ENCODE data around the gene USH2A.

Gene USH2A

DNA sequence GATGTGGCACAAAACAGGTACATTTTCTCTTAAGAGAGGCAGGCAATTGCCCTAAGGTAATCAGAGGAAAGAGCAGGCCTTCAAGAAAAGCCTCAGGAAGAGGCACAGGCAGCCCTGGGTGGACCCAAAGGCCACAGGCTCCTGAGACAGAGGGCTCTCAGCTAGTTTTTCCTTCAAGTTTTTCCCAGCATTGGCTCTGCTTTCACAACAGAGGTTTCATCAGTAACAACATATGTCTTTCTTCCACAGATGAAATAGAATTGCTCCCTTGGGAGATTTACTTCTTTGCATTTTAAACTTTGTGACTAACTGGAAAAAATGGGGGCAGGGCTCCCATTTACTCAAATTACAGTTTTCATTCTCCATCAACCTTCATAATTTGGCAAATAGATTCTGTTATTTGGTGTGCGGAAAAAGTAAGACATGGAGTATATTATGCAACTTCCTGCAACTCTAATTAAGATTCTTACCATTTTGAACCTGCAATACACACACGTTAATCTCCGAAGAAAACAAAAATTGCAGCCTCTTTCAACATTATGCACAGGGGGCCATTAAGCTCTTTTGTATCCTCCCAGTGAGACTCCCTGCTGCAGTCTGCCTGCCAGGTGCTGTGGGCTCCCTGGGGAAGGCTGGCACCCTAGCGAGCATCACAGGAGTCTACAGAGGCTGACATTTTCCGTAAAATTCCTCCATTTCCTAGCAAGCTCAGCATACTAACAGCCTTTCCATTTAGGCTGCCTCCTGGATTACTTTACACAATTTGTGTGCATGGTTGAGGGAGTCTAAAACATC, 282.3 kb downstream of the USH2A start:
- H3K4me3 ChIP-seq (ENCODE audit: low read length), result no peak overlapping the region
- TF ChIP-seq ZNF274 (IDR thresholded peaks at IDR 0.05; ENCODE audit: low read depth, low read length), result no peak

DNA sequence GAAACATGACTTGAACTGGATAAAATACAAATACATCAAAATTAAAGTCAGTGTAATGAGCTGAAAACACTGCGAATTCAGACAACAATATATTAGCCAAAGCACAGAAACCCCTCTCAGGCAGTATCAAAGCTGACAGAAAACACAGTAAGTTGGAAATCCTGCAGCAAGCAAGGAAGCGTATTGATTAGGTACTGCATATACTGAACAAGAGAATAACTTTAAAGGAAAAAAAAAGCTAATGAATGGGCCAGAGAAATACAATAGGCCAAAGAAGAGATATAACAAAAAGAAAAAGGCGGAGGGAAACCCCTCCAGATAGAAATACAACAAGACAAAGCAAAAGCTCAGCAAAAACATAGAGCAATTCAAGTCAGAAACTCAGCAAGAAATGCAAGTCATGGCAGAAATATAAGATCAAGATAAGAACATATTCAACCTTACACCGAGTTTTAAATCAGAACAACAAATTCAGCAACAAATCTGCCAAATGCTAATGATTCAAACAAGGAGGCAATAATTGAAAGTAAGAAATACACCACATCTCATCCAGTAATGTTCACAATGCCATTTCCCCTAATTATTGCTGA, 299.0 kb downstream of the USH2A start:
- TF ChIP-seq ZNF274 (IDR thresholded peaks at IDR 0.05; ENCODE audit: low read depth, low read length), result no peak

DNA sequence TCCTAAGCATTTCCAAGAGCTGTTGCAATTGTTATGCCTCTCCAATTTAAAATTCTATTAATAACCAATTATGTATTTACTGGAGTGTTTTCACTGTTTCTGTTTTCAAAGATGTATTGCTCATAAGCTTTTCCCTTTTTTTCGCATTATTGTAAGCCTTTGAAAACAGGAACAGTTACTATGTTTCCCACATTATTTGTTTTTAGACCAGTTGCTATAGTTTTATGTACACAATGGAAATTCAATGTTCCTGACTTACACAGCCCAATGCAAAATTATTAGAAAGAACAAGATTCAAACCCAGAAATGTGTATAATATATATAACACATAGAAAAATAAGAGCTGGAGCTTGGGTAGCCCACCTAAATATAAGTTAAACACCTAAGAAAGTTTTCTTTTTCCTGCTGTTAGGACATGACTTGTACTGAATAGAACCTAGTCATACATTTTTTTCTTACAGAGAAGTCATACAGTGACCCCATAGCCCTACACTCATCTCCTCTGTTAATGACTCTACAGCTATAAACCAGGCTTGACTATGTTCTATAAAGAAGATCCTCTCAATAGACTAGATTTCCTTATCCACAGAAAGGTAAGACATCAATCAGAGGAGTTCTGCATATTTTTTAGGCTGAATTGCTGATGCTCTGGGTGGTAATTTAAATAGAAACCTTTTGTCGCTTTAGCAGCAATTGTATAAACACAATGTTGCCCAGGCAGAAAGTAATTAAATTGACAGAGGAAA, 299.6 kb downstream of the USH2A start:
- no peak overlapping the region for H3K4me3 ChIP-seq (ENCODE audit: low read length)
- TF ChIP-seq ZNF274 (IDR thresholded peaks at IDR 0.05; ENCODE audit: low read depth, low read length), result no peak

More for the DNA sequence above, 299.0 kb downstream of the USH2A start:
- H3K4me3 ChIP-seq (ENCODE audit: low read length), result no peak overlapping the region

DNA sequence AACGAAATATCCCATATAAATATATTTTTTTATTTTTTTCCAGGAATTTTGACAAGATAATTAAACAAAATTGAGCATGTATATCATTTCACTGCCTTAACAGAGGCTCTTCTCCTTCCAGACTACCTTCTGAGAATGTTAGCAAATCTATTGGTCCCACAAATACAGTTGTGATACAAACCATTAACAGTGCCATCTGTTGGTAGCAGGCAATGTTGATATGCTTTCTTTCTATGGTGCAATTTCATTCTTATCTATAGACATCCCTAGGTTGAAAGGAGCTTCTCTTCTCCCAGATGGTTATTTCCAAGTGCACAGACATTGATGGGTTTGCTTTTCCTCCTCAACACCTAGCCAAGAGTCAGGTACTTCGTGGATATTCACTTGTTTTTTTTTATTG, 303.6 kb downstream of the USH2A start:
- no peak for TF ChIP-seq ZNF274 (IDR thresholded peaks at IDR 0.05; ENCODE audit: low read depth, low read length)
- H3K4me3 ChIP-seq (ENCODE audit: low read length), result no peak overlapping the region

DNA sequence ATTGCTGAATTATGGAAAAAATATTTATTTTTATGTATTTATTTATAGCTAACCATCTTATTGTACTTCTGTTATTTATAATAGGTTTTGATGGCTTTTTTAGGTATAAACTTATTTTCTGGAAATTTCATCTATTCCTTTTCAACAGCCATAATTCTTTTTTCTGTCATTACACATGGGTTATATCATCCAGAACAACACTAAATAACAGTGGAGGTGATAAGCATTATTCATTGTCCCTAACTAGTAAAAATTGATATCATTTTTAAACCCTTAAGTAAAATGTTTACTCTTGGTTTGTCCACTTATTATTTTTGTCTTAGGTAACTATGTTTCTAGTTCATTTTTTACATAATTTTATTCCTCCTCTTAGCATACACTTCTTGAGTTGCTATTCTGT, 309.1 kb downstream of the USH2A start:
- H3K4me3 ChIP-seq (ENCODE audit: low read length), result no peak overlapping the region
- TF ChIP-seq ZNF274 (IDR thresholded peaks at IDR 0.05; ENCODE audit: low read depth, low read length), result no peak

DNA sequence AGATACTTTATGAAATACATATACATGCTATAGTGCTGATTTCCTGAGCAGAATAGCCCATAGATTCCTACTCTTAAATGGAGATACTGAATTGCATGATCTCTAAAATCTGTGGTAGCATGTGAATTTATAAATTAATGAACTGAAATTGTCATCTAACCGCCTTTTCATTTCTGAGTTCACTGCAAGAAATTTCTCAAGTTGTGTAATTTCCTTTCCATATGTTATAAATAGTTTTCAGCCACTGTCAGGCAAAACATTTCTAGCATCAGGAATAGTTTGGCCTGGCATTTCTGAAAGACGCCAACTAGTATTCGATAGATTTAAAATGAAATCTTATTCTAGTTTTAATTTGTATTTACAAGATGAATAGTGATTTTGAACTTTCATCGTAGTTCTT, 310.1 kb downstream of the USH2A start:
- no peak for TF ChIP-seq ZNF274 (IDR thresholded peaks at IDR 0.05; ENCODE audit: low read depth, low read length)
- no peak overlapping the region for H3K4me3 ChIP-seq (ENCODE audit: low read length)

DNA sequence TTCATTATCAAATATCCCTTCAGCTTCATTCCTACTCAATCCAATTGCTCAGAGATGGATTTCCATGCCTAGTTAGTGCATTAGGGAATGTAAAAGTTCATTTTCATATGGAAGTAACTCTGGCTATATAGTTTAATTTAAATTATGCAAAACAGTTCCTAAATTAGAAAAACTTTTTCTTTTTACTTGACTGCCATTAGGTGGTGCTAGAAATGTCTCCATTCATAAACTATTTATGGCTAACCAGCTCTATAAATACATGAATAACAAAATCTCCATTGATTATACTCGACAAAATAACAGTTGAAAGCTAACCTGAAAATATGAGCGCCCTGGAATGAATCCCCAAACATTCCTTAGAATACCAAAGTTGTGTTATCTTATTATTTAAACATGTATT, 311.4 kb downstream of the USH2A start:
- no peak for TF ChIP-seq ZNF274 (IDR thresholded peaks at IDR 0.05; ENCODE audit: low read depth, low read length)
- H3K4me3 ChIP-seq (ENCODE audit: low read length), result no peak overlapping the region

DNA sequence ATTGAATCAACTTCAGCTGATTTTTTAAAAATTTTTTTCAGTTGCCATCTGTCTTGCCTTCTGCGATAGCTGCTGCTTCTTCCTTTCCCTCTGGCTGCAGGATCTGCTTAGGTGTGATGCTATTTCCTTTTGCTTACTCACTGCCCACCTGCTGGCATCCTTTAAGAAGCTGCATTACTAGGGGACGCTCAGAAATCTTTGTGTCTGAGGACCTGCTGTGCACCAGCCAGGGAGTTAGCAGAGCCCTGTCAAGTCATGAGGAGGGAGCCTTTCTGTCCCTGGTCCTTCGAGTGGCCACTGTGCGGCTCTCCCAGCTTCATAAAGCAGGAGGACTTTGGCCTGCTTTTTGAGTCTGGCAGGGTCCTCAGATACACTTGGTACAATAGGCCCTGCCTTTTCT, 327.8 kb downstream of the USH2A start:
- no peak for TF ChIP-seq ZNF274 (IDR thresholded peaks at IDR 0.05; ENCODE audit: low read depth, low read length)
- no peak overlapping the region for H3K4me3 ChIP-seq (ENCODE audit: low read length)

DNA sequence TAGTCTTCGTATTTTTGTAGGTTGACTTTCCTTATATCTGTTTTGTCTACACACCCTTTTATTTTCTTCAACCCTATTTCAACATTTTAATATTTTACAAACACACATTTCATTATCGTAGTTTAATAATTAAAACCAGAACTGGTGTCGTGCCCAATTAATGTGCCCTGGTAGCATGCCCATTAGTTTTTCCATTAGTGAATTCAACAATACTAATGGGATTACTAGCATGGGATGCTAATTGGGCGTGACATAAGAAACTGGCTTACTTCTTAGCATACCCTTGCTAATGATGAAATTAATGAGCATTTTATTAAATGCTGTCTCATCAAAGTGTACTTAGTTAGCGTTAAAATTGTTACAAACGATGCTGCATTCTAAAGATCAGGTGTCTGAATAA, 332.7 kb downstream of the USH2A start:
- no peak overlapping the region for H3K4me3 ChIP-seq (ENCODE audit: low read length)
- no peak for TF ChIP-seq ZNF274 (IDR thresholded peaks at IDR 0.05; ENCODE audit: low read depth, low read length)

DNA sequence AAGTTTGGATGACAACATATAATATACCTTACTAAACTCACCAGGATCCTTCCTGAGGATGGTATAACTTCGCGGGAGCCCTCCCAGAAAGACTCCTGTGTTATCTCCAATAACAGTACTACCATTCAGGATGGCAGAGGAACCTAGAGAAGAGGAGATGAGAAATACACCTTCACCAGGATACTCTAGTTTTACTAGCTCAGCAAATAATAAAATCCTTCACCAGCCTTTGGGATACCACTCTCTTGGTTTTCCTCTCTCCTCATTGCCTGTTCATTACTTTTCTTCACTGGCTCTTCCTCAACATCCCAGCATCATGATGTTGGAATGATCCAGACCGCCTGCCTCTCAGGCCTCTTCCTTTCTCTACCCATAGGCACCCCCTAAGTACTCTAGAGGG, 336.6 kb downstream of the USH2A start:
- TF ChIP-seq ZNF274 (IDR thresholded peaks at IDR 0.05; ENCODE audit: low read depth, low read length), result no peak
- no peak overlapping the region for H3K4me3 ChIP-seq (ENCODE audit: low read length)

DNA sequence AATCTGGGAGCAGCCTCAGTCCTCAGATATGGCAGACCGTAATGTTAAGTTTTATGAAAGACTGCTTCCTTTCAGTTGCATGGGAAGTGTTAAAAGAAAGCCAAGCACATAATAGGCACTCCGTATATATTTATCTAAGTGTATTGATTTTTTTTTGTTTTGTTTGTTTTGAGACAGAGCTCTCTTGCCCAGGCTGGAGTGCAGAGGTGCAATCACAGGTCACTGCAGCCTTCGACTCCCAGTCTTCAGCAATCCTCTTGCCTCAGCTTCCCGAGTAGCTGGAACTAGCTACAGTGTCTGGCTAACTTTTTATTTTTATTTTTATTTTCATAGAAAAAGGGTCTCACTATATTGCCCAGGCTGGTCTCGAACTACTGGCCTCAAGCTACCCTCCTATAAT, 341.8 kb downstream of the USH2A start:
- H3K4me3 ChIP-seq (ENCODE audit: low read length), result no peak overlapping the region
- no peak for TF ChIP-seq ZNF274 (IDR thresholded peaks at IDR 0.05; ENCODE audit: low read depth, low read length)

DNA sequence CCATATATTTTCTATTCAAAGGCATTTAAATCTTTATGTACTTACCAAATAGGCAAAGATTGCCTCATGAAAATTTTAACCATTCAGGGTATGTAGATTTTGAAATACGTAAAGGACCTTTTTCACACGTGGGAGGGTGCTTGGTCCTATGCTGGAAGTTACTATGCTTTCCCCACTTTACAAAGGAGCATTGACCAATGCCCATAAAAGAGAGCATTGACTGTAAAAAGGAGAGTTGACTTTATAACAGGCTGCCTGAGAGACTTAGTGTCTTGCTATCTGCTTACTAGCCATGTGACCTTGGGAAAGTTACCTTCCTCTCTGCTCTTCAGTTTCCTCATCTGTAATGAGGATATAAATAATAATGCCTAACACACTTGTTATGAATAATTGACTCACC, 346.5 kb downstream of the USH2A start:
- no peak for TF ChIP-seq ZNF274 (IDR thresholded peaks at IDR 0.05; ENCODE audit: low read depth, low read length)

DNA sequence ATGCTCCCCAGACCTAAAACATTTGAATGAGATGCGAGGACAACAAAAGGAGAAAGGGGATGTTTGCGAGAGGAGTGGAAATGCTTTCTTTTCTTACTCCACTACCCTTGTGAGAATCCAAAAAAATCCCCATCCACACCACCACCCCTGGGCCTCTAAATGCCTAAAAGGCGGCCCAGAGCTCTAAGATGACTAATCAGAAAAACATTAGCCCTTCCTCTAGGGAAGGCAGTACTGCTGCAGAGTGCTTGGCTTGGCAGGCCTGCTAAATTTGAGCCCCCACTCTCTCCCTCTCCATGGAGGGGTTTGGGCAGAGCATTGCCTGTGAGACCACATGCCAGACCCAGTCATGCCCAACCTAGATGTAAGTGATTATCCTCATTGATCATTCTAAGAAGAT, 347.9 kb downstream of the USH2A start:
- TF ChIP-seq ZNF274 (IDR thresholded peaks at IDR 0.05; ENCODE audit: low read depth, low read length), result no peak
- H3K4me3 ChIP-seq (ENCODE audit: low read length), result no peak overlapping the region

More for the DNA sequence above, 346.5 kb downstream of the USH2A start:
- H3K4me3 ChIP-seq (ENCODE audit: low read length), result no peak overlapping the region

DNA sequence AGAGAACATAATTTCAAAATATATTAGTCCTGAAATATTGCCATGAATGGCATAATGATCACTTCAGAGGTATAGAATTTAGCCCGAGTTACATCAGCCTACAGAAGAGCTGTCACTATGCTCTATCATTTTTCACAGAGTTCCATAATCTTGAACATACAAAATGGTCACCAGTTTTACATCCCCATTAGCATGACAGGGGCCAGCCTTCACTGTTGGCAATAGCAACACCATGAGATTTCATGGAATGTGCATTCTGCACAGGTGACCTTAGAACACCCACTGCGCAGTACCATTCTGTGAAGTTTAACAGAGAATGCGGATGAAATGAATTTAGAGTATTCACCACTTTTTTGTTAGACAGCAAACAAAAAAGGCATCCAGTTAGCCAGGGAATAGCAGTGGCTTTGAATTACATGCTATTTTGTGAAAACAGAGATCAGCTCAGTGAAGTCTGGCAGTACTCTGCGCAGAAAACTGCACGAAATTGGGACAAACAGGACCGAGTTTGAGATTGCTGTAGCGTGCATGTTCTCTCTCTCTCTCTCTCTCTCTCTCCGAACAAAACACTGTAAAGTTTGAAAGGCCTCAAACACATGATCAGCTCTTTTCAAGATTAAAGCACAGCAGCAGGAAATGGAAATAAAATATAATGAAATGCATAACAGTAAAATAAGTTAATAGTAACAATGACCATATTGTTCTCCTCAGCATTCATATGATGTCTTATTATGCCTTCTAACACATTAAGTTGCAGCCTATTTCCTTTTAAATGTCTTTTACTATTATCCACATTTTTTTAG, 349.3 kb downstream of the USH2A start:
- no peak overlapping the region for H3K4me3 ChIP-seq (ENCODE audit: low read length)
- no peak for TF ChIP-seq ZNF274 (IDR thresholded peaks at IDR 0.05; ENCODE audit: low read depth, low read length)

Data from GM08714 (cell line).